NCI-H2107 (cell line): ENCODE measurements around the gene VPS13C.

Experiments used
- DNase-seq: peaks from one replicate; lab custom pipeline; 2025; lab: John Stamatoyannopoulos, UW

VPS13C gene

GRCh38 chr15:61819386-61819785, 240.9 kb downstream of the VPS13C start:
- DNase-seq, result no peak

GRCh38 chr15:61818801-61819200, 241.4 kb downstream of the VPS13C start:
- no peak for DNase-seq

- no peak for DNase-seq
These were observed 243.4 kb downstream of the VPS13C start for GRCh38 chr15:61816856-61817255.

- no peak for DNase-seq
These were observed 244.7 kb downstream of the VPS13C start for GRCh38 chr15:61815356-61816083.

- no peak for DNase-seq
These were observed 247.8 kb downstream of the VPS13C start for GRCh38 chr15:61812476-61812875.

- no peak for DNase-seq
These were observed 248.3 kb downstream of the VPS13C start for GRCh38 chr15:61811952-61812351.

- DNase-seq, result no peak
These were observed 251.0 kb downstream of the VPS13C start for GRCh38 chr15:61809216-61809615.

GRCh38 chr15:61807281-61807929, 252.8 kb downstream of the VPS13C start:
- no peak for DNase-seq
